GM12878 (cell line): ENCODE results near the gene SEMA4G. TPM values are rescaled to one million over a fixed set of nuclear protein-coding genes. Genes with fewer than 3 reads are reported as not detected.

Experiments used
- ATAC-seq: fragments of 200-7000 bp; cut with Tn5 transposase; 3 replicates; pipeline ENCODE4 v1.9.1; 2020; ENCODE audit warnings: mild to moderate bottlenecking, moderate library complexity
- BruUV-seq: library from RNA; stranded (reverse); fragments of 400-500 nt; replicated peaks from 2 replicates; lab custom pipeline; 2021; lab: Mats Ljungman, UMichigan
- CTCF ChIA-PET: fragments of 300-600 bp; sonication (Branson Sonifier 250); formaldehyde crosslinking; extraction: SDS; loops from one replicate; lab custom pipeline; 2021; ENCODE audit warnings: inconsistent platforms; lab: Yijun Ruan, JAX
- POLR2A ChIA-PET: fragments of 350-600 bp; formaldehyde crosslinking; extraction: SDS; loops from one replicate; lab custom pipeline; 2021; ENCODE audit warnings: inconsistent platforms; lab: Charles Lee
- RAD21 ChIA-PET: fragments of 300-600 bp; sonication (Branson Sonifier 250); formaldehyde crosslinking; loops from one replicate; lab custom pipeline; 2023; ENCODE audit warnings: antibody characterized with exemption; ENCODE audit not compliant: unreplicated experiment; lab: Charles Lee
- SMC1A ChIA-PET: fragments of 300-600 bp; sonication (Branson Sonifier 250); formaldehyde crosslinking; loops from one replicate; lab custom pipeline; 2023; ENCODE audit not compliant: unreplicated experiment, uncharacterized antibody; lab: Charles Lee
- DNase-seq: peaks from one replicate; pipeline ENCODE4 v3.0.0-alpha.2; 2011; ENCODE audit warnings: low read depth, low spot score
- FAIRE-seq: peaks from 3 replicates; lab custom pipeline; 2011; peaks lifted over from hg19 to GRCh38; lab: Jason Lieb, UNC
- H2AFZ ChIP-seq: 2 replicates; pipeline ENCODE4 v1.6.0; 2011; ENCODE audit warnings: low read depth, low read length, control low read depth; ENCODE audit not compliant: control insufficient read depth
- H3K27ac ChIP-seq: 2 replicates; pipeline ENCODE4 v1.5.1; 2011; ENCODE audit warnings: control low read depth; ENCODE audit not compliant: control insufficient read depth, insufficient read depth
- H3K27me3 ChIP-seq, 2 experiments: replicated peaks in 1 of 2; 2 replicates each; pipeline versions ENCODE4 v1.6.0 to v1.6.1; 2011; ENCODE audit warnings: low read length in 1 of 2; ENCODE audit not compliant: control insufficient read depth in 2 of 2, insufficient read depth in 2 of 2
- H3K36me3 ChIP-seq, 2 experiments: 2 replicates each; pipeline ENCODE4 v1.5.1; 2011; ENCODE audit warnings: low read length in 1 of 2; ENCODE audit not compliant: control insufficient read depth in 2 of 2, insufficient read depth in 2 of 2
- H3K4me1 ChIP-seq: 2 replicates; pipeline ENCODE4 v1.6.1; 2011; ENCODE audit warnings: mild to moderate bottlenecking, low read length, moderate library complexity, mixed read lengths; ENCODE audit not compliant: control insufficient read depth, insufficient read depth
- H3K4me2 ChIP-seq: 2 replicates; pipeline ENCODE4 v1.6.0; 2011; ENCODE audit warnings: control low read depth; ENCODE audit not compliant: control insufficient read depth, insufficient read depth
- H3K4me3 ChIP-seq: fragments of 200-600 bp; sonication (generic); 2 replicates; pipeline ENCODE4 v1.5.1; 2016
- H3K79me2 ChIP-seq: 2 replicates; pipeline ENCODE4 v1.6.0; 2011; ENCODE audit warnings: low read length; ENCODE audit not compliant: control insufficient read depth, insufficient read depth
- H3K9ac ChIP-seq: 2 replicates; pipeline ENCODE4 v1.8.0; 2011; ENCODE audit warnings: low read length, control low read depth, mixed read lengths; ENCODE audit not compliant: control insufficient read depth, insufficient read depth
- H3K9me3 ChIP-seq: replicated peaks from 3 replicates; pipeline ENCODE4 v1.5.1; 2011; ENCODE audit warnings: mild to moderate bottlenecking, low read length; ENCODE audit not compliant: control insufficient read depth, insufficient read depth
- H4K20me1 ChIP-seq: 2 replicates; pipeline ENCODE4 v1.6.0; 2011; ENCODE audit not compliant: control insufficient read depth, insufficient read depth
- BHLHE40 ChIP-seq, 2 experiments: fragments of 450-650 bp in 1 of 2; IDR thresholded peaks; 2 replicates each; pipeline ENCODE4 v1.6.1; 2011 to 2017; ENCODE audit warnings: low read depth in 2 of 2, borderline replicate concordance in 1 of 2, improper control_type of control experiment in 1 of 2, low read length in 1 of 2, mild to moderate bottlenecking in 1 of 2
- NRF1 ChIP-seq: conservative IDR thresholded peaks from 2 replicates; pipeline ENCODE4 v1.6.1; 2011; ENCODE audit warnings: mild to moderate bottlenecking, low read depth, low read length, improper control_type of control experiment
- PAX5 ChIP-seq: IDR thresholded peaks from 2 replicates; pipeline ENCODE4 v1.6.1; 2011; ENCODE audit warnings: low read depth, low read length, borderline replicate concordance
- PAX8 ChIP-seq: fragments of 450-650 bp; IDR thresholded peaks from 2 replicates; pipeline ENCODE4 v1.6.1; 2017; ENCODE audit warnings: mild to moderate bottlenecking, moderate library complexity
- SP1 ChIP-seq: IDR thresholded peaks from one replicate; pipeline ENCODE4 v1.6.1; 2011; ENCODE audit warnings: low read depth, low read length
- YBX1 ChIP-seq: fragments of 450-650 bp; IDR thresholded peaks from 2 replicates; pipeline ENCODE4 v1.6.1; 2016; ENCODE audit warnings: antibody characterized with exemption
- ZNF207 ChIP-seq: fragments of 450-650 bp; IDR thresholded peaks from 2 replicates; pipeline ENCODE4 v1.6.1; 2014; ENCODE audit warnings: antibody characterized with exemption, mild to moderate bottlenecking, borderline replicate concordance
- ZNF217 ChIP-seq: fragments of 450-650 bp; IDR thresholded peaks from 2 replicates; pipeline ENCODE4 v1.6.1; 2017; ENCODE audit warnings: antibody characterized with exemption, mild to moderate bottlenecking
- WGBS: methylation state at CpG from one replicate; pipeline ENCODE4 v1.1.6; 2016; ENCODE audit warnings: low lambda C conversion rate; ENCODE audit not compliant: insufficient replicate concordance, insufficient coverage; ENCODE audit errors: missing lambda C conversion rate; 5-methylcytosine and 5-hydroxymethylcytosine counted together
- in situ Hi-C: fragments of 300-500 bp; cut with MboI; formaldehyde crosslinking; loops from 9 replicates; pipeline ENCODE4 v1.14.3; 2018; ENCODE audit warnings: mixed read lengths
- intact Hi-C: fragments of 100-400 bp; cut with micrococcal nuclease; formaldehyde crosslinking; loops from one replicate; pipeline ENCODE4 v1.14.2; 2022; ENCODE audit not compliant: unreplicated experiment
- polyA plus RNA-seq, 11 experiments: library from polyadenylated mRNA; depleted of rRNA in 4 of 11; unstranded in 6 of 11; stranded (reverse) in 5 of 11; fragments of >200 nt; fragmentation: Nextera tagmentation in 4 of 11; fragmentation: Illumina TruSeq in 1 of 11; extraction: Ambion mirVana in 4 of 11; extraction: Trizol in 1 of 11; gene quantifications; 1 replicate in 1 of 11; 2 replicates in 10 of 11; pipeline versions ENCODE4 v1.2.1 to v1.2.3, GENCODE V29; 2011 to 2016; ENCODE audit warnings: inconsistent platforms in 2 of 11, missing spikeins in 2 of 11, low read depth in 1 of 11
- total RNA-seq, 4 experiments: library from RNA; depleted of rRNA in 3 of 4; stranded (reverse); fragments of >200 nt in 3 of 4; fragmentation: Illumina TruSeq in 1 of 4; extraction: Trizol in 1 of 4; gene quantifications; 2 replicates each; pipeline versions ENCODE4 v1.2.1 to v1.2.3, GENCODE V29; 2013 to 2021
- TF ChIP-seq, protein P1 (sequence below): IDR thresholded peaks from 2 replicates; pipeline ENCODE4 v1.6.1; 2012; ENCODE audit warnings: low read depth, low read length, improper control_type of control experiment
- TF ChIP-seq, protein P2 (sequence below): fragments of 450-650 bp; IDR thresholded peaks from 2 replicates; pipeline ENCODE4 v1.6.1; 2017; ENCODE audit warnings: mild to moderate bottlenecking, moderate library complexity

SEMA4G gene
- total and polyA plus RNA-seq, 10 of the 15 experiments (the other 5 are each of a cell fraction or from before 2014, with no cell fraction given): 0.09 to 2.3 (median 0.44) TPM; not detected in 4

DNA sequence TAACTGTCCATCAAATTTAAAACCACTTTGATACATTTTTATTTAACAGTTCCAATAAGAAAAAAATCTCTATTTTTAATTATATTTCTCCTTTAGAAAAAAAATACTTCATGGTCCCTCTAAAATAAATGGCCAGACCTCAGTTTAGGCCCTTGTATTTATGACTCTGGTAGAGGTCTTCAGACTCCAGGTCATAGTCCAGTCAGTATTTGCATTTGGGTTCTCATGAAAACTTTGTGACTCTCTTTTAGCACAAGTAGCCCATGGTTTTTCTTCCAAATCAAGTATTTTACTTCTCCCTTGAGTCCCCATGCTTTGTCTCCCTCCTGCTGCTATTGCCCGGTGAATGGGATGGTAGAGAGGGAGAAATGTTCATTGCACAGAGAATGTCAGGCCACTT, 5.5 kb upstream of the SEMA4G start:
- CTCF ChIA-PET: interaction anchor here (4.4 kb wide), 1 partner anchor 51 kb away, joined by 21 read pairs; no protein-coding TSS in a partner anchor
- no peak for ATAC-seq

DNA sequence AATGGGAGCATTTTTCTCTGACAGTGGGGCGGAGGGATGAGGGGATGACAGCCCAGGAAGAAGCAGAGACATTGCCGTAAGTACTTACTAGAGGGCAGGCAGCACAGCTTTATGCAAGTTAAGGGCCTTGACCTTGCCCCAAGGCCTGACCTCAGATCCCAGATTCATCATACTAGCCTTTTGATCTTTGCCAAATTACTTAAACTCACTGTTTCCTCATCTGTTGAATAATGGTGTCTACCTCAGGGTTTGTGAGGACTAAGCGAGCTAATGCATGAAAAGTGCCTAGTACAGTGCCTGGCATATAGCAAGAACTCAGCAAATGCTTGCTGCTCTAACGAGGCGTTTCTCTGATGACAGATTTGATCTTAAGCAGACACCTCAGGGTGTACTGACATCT, 3.5 kb upstream of the SEMA4G start:
- no peak overlapping the region for H3K9ac ChIP-seq
- ATAC-seq (no peak), FAIRE-seq (no peak), DNase-seq (no peak)
- intact Hi-C loops (no loop called here), in situ Hi-C loops (no loop called here)
- no TSS peak for BruUV-seq
- H3K4me3 ChIP-seq: no peak overlapping the region
- no peaks in the 10 kb centered on the region for H4K20me1 ChIP-seq
- H3K79me2 ChIP-seq: no peaks in the 10 kb centered on the region
- no peaks in the 10 kb centered on the region for H3K27me3 ChIP-seq
- no peak overlapping the region for H3K27ac ChIP-seq
- CTCF ChIA-PET: interaction anchor here (0.5 to 4.6 kb wide), 6 partner anchors 10 to 103 kb away, joined by 3 to 29 read pairs (median 4); no protein-coding TSS in a partner anchor
- H3K4me1 ChIP-seq: peaks cover 3% of the 10 kb centered on the region; the same call in 1 of the 2 replicates
- H3K36me3 ChIP-seq: peaks cover 2 to 4% of the 10 kb centered on the region in 2 experiments; a peak in 3 of 4 replicates
- H3K4me2 ChIP-seq: no peak overlapping the region
- RAD21 ChIA-PET: no interaction called here
- POLR2A ChIA-PET: no interaction called here
- SMC1A ChIA-PET: interaction anchor here (1.1 kb wide), 1 partner anchor 49 kb away, joined by 3 read pairs; no protein-coding TSS in a partner anchor
- H3K9me3 ChIP-seq: no peaks in the 10 kb centered on the region
- no peak overlapping the region for H2AFZ ChIP-seq
- 73% methylated on average over 5 of the region's 5 CpGs for WGBS
- TF ChIP-seq, protein P1, sequence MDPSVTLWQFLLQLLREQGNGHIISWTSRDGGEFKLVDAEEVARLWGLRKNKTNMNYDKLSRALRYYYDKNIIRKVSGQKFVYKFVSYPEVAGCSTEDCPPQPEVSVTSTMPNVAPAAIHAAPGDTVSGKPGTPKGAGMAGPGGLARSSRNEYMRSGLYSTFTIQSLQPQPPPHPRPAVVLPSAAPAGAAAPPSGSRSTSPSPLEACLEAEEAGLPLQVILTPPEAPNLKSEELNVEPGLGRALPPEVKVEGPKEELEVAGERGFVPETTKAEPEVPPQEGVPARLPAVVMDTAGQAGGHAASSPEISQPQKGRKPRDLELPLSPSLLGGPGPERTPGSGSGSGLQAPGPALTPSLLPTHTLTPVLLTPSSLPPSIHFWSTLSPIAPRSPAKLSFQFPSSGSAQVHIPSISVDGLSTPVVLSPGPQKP: no peak
- no peak for TF ChIP-seq BHLHE40 (IDR thresholded peaks at IDR 0.05; ENCODE audit: borderline replicate concordance in 1 of 2, low read depth in 2 of 2, low read length in 1 of 2)
- no peak for TF ChIP-seq ZNF217
- no peak for TF ChIP-seq SP1
- no peak for TF ChIP-seq PAX8
- no peak for TF ChIP-seq NRF1
- no peak for TF ChIP-seq PAX5
- TF ChIP-seq, protein P2, sequence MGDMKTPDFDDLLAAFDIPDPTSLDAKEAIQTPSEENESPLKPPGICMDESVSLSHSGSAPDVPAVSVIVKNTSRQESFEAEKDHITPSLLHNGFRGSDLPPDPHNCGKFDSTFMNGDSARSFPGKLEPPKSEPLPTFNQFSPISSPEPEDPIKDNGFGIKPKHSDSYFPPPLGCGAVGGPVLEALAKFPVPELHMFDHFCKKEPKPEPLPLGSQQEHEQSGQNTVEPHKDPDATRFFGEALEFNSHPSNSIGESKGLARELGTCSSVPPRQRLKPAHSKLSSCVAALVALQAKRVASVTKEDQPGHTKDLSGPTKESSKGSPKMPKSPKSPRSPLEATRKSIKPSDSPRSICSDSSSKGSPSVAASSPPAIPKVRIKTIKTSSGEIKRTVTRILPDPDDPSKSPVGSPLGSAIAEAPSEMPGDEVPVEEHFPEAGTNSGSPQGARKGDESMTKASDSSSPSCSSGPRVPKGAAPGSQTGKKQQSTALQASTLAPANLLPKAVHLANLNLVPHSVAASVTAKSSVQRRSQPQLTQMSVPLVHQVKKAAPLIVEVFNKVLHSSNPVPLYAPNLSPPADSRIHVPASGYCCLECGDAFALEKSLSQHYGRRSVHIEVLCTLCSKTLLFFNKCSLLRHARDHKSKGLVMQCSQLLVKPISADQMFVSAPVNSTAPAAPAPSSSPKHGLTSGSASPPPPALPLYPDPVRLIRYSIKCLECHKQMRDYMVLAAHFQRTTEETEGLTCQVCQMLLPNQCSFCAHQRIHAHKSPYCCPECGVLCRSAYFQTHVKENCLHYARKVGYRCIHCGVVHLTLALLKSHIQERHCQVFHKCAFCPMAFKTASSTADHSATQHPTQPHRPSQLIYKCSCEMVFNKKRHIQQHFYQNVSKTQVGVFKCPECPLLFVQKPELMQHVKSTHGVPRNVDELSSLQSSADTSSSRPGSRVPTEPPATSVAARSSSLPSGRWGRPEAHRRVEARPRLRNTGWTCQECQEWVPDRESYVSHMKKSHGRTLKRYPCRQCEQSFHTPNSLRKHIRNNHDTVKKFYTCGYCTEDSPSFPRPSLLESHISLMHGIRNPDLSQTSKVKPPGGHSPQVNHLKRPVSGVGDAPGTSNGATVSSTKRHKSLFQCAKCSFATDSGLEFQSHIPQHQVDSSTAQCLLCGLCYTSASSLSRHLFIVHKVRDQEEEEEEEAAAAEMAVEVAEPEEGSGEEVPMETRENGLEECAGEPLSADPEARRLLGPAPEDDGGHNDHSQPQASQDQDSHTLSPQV: no peak

More for the DNA sequence above, 5.5 kb upstream of the SEMA4G start:
- Histone ChIP-seq H4K20me1 (no peaks in the 10 kb centered on the region), H3K4me3 (no peak overlapping the region), H3K9me3 (no peaks in the 10 kb centered on the region), H2AFZ (no peak overlapping the region), H3K79me2 (no peaks in the 10 kb centered on the region), H3K9ac (no peak overlapping the region), H3K27ac (no peak overlapping the region), H3K36me3 (peaks cover 2 to 9% of the 10 kb centered on the region in 2 experiments; a peak in 3 of 4 replicates), H3K27me3 (no peaks in the 10 kb centered on the region), H3K4me2 (no peak overlapping the region), H3K4me1 (peaks cover 1% of the 10 kb centered on the region; the same call in 1 of the 2 replicates)
- POLR2A ChIA-PET: no interaction called here
- BruUV-seq: no TSS peak
- 94% methylated on average over 1 of the region's 1 CpG for WGBS
- RAD21 ChIA-PET: no interaction called here
- SMC1A ChIA-PET: no interaction called here
- intact Hi-C loops (no loop called here), in situ Hi-C loops (no loop called here)
- DNase-seq (no peak), FAIRE-seq (no peak)
- no peak for TF ChIP-seq YBX1
- no peak for TF ChIP-seq ZNF207
